K562 (cell line): Measurements from ENCODE around the gene PRMT2.

ENCODE experiments used
- CHD1 ChIP-seq: fragments of 200-600 bp; sonication (generic); IDR thresholded peaks from one replicate; pipeline ENCODE4 v1.6.1; 2012; ENCODE audit warnings: mild to moderate bottlenecking, moderate library complexity, low read length, inconsistent platforms
- EZH2 ChIP-seq: IDR thresholded peaks from 2 replicates; pipeline ENCODE4 v1.6.1; 2012; ENCODE audit warnings: low read depth, mild to moderate bottlenecking, inconsistent platforms, low read length, borderline replicate concordance
- GABPA ChIP-seq: fragments of 200-800 bp; sonication (Bioruptor generic); conservative IDR thresholded peaks from 2 replicates; pipeline ENCODE4 v1.6.1; 2016; ENCODE audit warnings: low read depth, missing genetic modification characterization, missing compliant biosample characterization
- MAZ ChIP-seq, 2 experiments: fragments of 450-650 bp in 1 of 2; sonication (generic) in 1 of 2; formaldehyde crosslinking; IDR thresholded peaks in 1 of 2; conservative IDR thresholded peaks in 1 of 2; 2 replicates each; pipeline versions ENCODE4 v1.4.0 to v1.5.0; 2020; ENCODE audit warnings: mild to moderate bottlenecking in 1 of 2, missing genetic modification reagents in 1 of 2
- TF ChIP-seq, protein P1 (sequence below): sonication (generic); formaldehyde crosslinking; IDR thresholded peaks from 2 replicates; pipeline ENCODE4 v1.9.0; 2022; ENCODE audit warnings: mild to moderate bottlenecking, missing genetic modification reagents

DNA sequence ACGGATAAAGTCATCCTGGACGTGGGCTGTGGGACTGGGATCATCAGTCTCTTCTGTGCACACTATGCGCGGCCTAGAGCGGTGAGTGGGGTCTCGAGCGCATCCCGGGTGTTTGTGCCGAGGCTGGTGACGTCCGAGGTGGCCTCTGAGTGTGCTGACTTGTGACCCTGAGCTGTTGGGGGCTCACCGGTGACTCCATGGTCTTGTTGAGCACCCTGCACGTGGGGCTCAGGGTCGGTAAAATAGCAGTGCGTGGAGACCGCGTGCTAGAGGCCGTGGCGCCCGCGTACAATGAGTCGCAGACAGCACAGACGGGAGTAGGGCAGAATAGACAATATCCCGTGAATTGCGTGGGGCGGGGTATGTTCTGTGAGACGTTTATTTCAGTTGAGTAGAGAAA, 13.1 kb downstream of the PRMT2 start:
- no peak for TF ChIP-seq CHD1
- no peak for TF ChIP-seq EZH2
- no peak for TF ChIP-seq GABPA
- TF ChIP-seq, protein P1, sequence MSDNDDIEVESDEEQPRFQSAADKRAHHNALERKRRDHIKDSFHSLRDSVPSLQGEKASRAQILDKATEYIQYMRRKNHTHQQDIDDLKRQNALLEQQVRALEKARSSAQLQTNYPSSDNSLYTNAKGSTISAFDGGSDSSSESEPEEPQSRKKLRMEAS (CRISPR knock-in tag) = no peak
- no peak for TF ChIP-seq MAZ (CRISPR knock-in tag; conservative IDR thresholded peaks at IDR 0.05 in 1 of 2, IDR thresholded peaks at IDR 0.05 in 1 of 2)
